CD14-positive monocyte (primary cell): ENCODE data around the gene KMT2B. TPM values are rescaled to one million over a fixed set of nuclear protein-coding genes. Genes with fewer than 3 reads are reported as not detected.

Source experiments
- DNase-seq, 3 donors: peaks; one replicate each; pipeline ENCODE4 v3.0.0-alpha.2; 2011 to 2022
- H2AFZ ChIP-seq: 2 replicates; pipeline ENCODE4 v1.6.0; 2012; ENCODE audit warnings: mild to moderate bottlenecking, low read depth, low read length, inconsistent platforms; ENCODE audit not compliant: insufficient read depth, poor library complexity, severe bottlenecking
- H3K27ac ChIP-seq, 2 donors: 1 replicate in 1 of 2; 2 replicates in 1 of 2; pipeline ENCODE4 v1.5.1; 2012 to 2013; ENCODE audit warnings: low read length in 2 of 2, control low read depth in 1 of 2, inconsistent platforms in 1 of 2, low read depth in 1 of 2, mild to moderate bottlenecking in 1 of 2
- H3K27me3 ChIP-seq, 2 donors: one replicate each; pipeline versions ENCODE4 v1.6.0 to v1.6.1; 2011 to 2013; ENCODE audit warnings: low read length in 2 of 2; ENCODE audit not compliant: control insufficient read depth in 2 of 2, insufficient read depth in 2 of 2
- H3K36me3 ChIP-seq, 2 donors: replicated peaks in 1 of 2; 1 replicate in 1 of 2; 2 replicates in 1 of 2; pipeline versions ENCODE4 v1.5.1 to v1.6.1; 2012 to 2013; ENCODE audit warnings: low read length in 2 of 2, control low read depth in 1 of 2, inconsistent platforms in 1 of 2, mild to moderate bottlenecking in 1 of 2; ENCODE audit not compliant: insufficient read depth in 2 of 2, control insufficient read depth in 1 of 2
- H3K4me1 ChIP-seq, 2 donors: 1 replicate in 1 of 2; 2 replicates in 1 of 2; pipeline versions ENCODE4 v1.5.1 to v1.6.1; 2012 to 2013; ENCODE audit warnings: low read length in 2 of 2, control low read depth in 1 of 2, inconsistent platforms in 1 of 2, mild to moderate bottlenecking in 1 of 2, moderate library complexity in 1 of 2; ENCODE audit not compliant: insufficient read depth in 2 of 2, control insufficient read depth in 1 of 2
- H3K4me2 ChIP-seq: replicated peaks from 2 replicates; pipeline ENCODE3; 2012; ENCODE audit warnings: low read length, moderate library complexity, mild to moderate bottlenecking; ENCODE audit not compliant: poor library complexity, severe bottlenecking; ENCODE audit errors: extremely low read depth
- H3K4me3 ChIP-seq, 3 experiments: fragments of 200-600 bp in 1 of 3; sonication (generic) in 1 of 3; replicated peaks in 1 of 3; 1 replicate in 2 of 3; 2 replicates in 1 of 3; pipeline ENCODE4 v1.5.1; 2011 to 2013; ENCODE audit warnings: low read length in 3 of 3, mild to moderate bottlenecking in 3 of 3, control low read depth in 2 of 3, low read depth in 2 of 3, inconsistent platforms in 1 of 3, moderate library complexity in 1 of 3
- H3K79me2 ChIP-seq: 2 replicates; pipeline ENCODE4 v1.6.0; 2012; ENCODE audit warnings: mild to moderate bottlenecking, control low read depth, inconsistent platforms, low read length, moderate library complexity; ENCODE audit not compliant: insufficient read depth
- H3K9ac ChIP-seq: 2 replicates; pipeline ENCODE4 v1.6.0; 2017; ENCODE audit warnings: low read length, mild to moderate bottlenecking; ENCODE audit not compliant: insufficient read depth, poor library complexity, severe bottlenecking
- H3K9me3 ChIP-seq, 2 donors: replicated peaks in 1 of 2; 1 replicate in 1 of 2; 2 replicates in 1 of 2; pipeline versions ENCODE4 v1.5.1 to v1.6.1; 2012 to 2013; ENCODE audit warnings: low read length in 2 of 2, control low read depth in 1 of 2; ENCODE audit not compliant: control insufficient read depth in 1 of 2, insufficient read depth in 1 of 2
- H4K20me1 ChIP-seq: 2 replicates; pipeline ENCODE4 v1.6.0; 2012; ENCODE audit warnings: mild to moderate bottlenecking, low read length, control low read depth, moderate library complexity; ENCODE audit not compliant: insufficient read depth
- H3K27ac Mint-ChIP-seq, 7 donors: one replicate each; pipeline ENCODE4 v1.8.0; 2020; ENCODE audit warnings: mild to moderate bottlenecking in 7 of 7, mixed read lengths in 7 of 7, moderate library complexity in 6 of 7, inconsistent platforms in 2 of 7
- H3K27me3 Mint-ChIP-seq, 3 donors: one replicate each; pipeline ENCODE4 v1.8.0; 2021 to 2022; ENCODE audit warnings: low read depth in 3 of 3, mild to moderate bottlenecking in 3 of 3, mixed read lengths in 3 of 3, moderate library complexity in 3 of 3, inconsistent platforms in 1 of 3
- H3K36me3 Mint-ChIP-seq, 2 donors: one replicate each; pipeline ENCODE4 v1.8.0; 2020; ENCODE audit warnings: mixed read lengths in 2 of 2, inconsistent platforms in 1 of 2, mild to moderate bottlenecking in 1 of 2
- H3K4me1 Mint-ChIP-seq: one replicate; pipeline ENCODE4 v1.8.0; 2020; ENCODE audit warnings: mild to moderate bottlenecking, mixed read lengths
- H3K4me3 Mint-ChIP-seq, 2 donors: one replicate each; pipeline ENCODE4 v1.8.0; 2020; ENCODE audit warnings: mild to moderate bottlenecking in 2 of 2, mixed read lengths in 2 of 2, moderate library complexity in 1 of 2
- H3K9me3 Mint-ChIP-seq, 7 donors: one replicate each; pipeline ENCODE4 v1.8.0; 2020 to 2022; ENCODE audit warnings: mixed read lengths in 7 of 7, mild to moderate bottlenecking in 6 of 7, moderate library complexity in 6 of 7, inconsistent platforms in 2 of 7
- WGBS: methylation state at CpG from one replicate; pipeline ENCODE4 v1.1.5; 2013; ENCODE audit warnings: missing lambda C conversion rate; ENCODE audit not compliant: insufficient coverage; 5-methylcytosine and 5-hydroxymethylcytosine counted together
- intact Hi-C, 2 donors: fragments of 100-400 bp; cut with micrococcal nuclease; formaldehyde crosslinking; loops; one replicate each; pipeline versions ENCODE4 v1.15.0 to v1.15.1; 2023
- polyA plus RNA-seq, 3 donors: library from polyadenylated mRNA; depleted of rRNA in 1 of 3; unstranded in 2 of 3; stranded (reverse) in 1 of 3; fragments of 300-500 nt in 2 of 3; fragments of >200 nt in 1 of 3; fragmentation: Illumina TruSeq in 2 of 3; gene quantifications; 1 replicate in 2 of 3; 2 replicates in 1 of 3; pipeline ENCODE4 v1.2.3, GENCODE V29; 2012 to 2021
- TF ChIP-seq, protein P1 (sequence below): fragments of 200-600 bp; IDR thresholded peaks from one replicate; pipeline ENCODE4 v1.8.0; 2022; ENCODE audit warnings: antibody characterized with exemption, mild to moderate bottlenecking

The KMT2B gene
- polyA plus RNA-seq, 3 donors = 0.32 to 63.6 (median 0.65) TPM

GRCh38 chr19:35720648-35721047 lies 2.8 kb downstream of the KMT2B start:
- no peak overlapping the region for H3K4me3 ChIP-seq
- H3K79me2 ChIP-seq = peaks cover 33% of the 10 kb centered on the region
- no peaks in the 10 kb centered on the region for H3K27me3 ChIP-seq
- TF ChIP-seq, protein P1, sequence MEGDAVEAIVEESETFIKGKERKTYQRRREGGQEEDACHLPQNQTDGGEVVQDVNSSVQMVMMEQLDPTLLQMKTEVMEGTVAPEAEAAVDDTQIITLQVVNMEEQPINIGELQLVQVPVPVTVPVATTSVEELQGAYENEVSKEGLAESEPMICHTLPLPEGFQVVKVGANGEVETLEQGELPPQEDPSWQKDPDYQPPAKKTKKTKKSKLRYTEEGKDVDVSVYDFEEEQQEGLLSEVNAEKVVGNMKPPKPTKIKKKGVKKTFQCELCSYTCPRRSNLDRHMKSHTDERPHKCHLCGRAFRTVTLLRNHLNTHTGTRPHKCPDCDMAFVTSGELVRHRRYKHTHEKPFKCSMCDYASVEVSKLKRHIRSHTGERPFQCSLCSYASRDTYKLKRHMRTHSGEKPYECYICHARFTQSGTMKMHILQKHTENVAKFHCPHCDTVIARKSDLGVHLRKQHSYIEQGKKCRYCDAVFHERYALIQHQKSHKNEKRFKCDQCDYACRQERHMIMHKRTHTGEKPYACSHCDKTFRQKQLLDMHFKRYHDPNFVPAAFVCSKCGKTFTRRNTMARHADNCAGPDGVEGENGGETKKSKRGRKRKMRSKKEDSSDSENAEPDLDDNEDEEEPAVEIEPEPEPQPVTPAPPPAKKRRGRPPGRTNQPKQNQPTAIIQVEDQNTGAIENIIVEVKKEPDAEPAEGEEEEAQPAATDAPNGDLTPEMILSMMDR = no peak
- Mint-ChIP-seq H3K4me3 (no peak overlapping the region), H3K27ac (peak overlapping the region in 1 of 7 donors; percentile 54), H3K4me1 (peaks cover 27% of the 10 kb centered on the region), H3K9me3 (no peaks in the 10 kb centered on the region), H3K27me3 (peaks cover 1 to 4% (median 3%) of the 10 kb centered on the region in 3 donors), H3K36me3 (peaks cover 49 to 55% of the 10 kb centered on the region in 2 donors)
- no peak overlapping the region for H2AFZ ChIP-seq
- no peak for DNase-seq
- no peak overlapping the region for H3K27ac ChIP-seq
- H3K36me3 ChIP-seq = peaks cover 53 to 63% of the 10 kb centered on the region in 2 donors
- H3K4me1 ChIP-seq = peaks cover 21 to 34% of the 10 kb centered on the region in 2 donors
- 97% methylated on average over 17 of the region's 17 CpGs for WGBS
- H3K4me2 ChIP-seq = no peak overlapping the region
- H3K9ac ChIP-seq = no peak overlapping the region
- H4K20me1 ChIP-seq = peaks cover 48% of the 10 kb centered on the region
- no peaks in the 10 kb centered on the region for H3K9me3 ChIP-seq
- intact Hi-C loops = no loop called here

DNA sequence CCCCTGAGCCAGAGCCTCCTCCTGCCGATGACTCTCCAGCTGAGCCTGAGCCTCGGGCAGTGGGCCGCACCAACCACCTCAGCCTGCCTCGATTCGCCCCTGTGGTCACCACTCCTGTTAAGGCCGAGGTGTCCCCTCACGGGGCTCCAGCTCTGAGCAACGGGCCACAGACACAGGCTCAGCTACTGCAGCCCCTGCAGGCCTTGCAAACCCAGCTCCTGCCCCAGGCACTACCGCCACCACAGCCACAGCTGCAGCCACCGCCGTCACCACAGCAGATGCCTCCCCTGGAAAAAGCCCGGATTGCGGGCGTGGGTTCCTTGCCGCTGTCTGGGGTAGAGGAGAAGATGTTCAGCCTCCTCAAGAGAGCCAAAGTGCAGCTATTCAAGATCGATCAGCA lies 3.6 kb downstream of the KMT2B start:
- no peak overlapping the region for H3K4me3 Mint-ChIP-seq
- H3K36me3 Mint-ChIP-seq = peaks cover 56 to 63% of the 10 kb centered on the region in 2 donors

More for the DNA sequence above, 3.6 kb downstream of the KMT2B start:
- Histone ChIP-seq H3K9me3 (no peaks in the 10 kb centered on the region), H2AFZ (no peak overlapping the region), H3K4me1 (peaks cover 13 to 27% of the 10 kb centered on the region in 2 donors), H3K27ac (no peak overlapping the region), H3K4me3 (no peak overlapping the region), H3K36me3 (peaks cover 61 to 70% of the 10 kb centered on the region in 2 donors), H3K4me2 (no peak overlapping the region), H4K20me1 (peaks cover 48% of the 10 kb centered on the region), H3K9ac (no peak overlapping the region), H3K27me3 (no peaks in the 10 kb centered on the region), H3K79me2 (peaks cover 33% of the 10 kb centered on the region)
- WGBS = 98% methylated on average over 14 of the region's 16 CpGs
- Mint-ChIP-seq H3K4me1 (peaks cover 19% of the 10 kb centered on the region), H3K27me3 (peaks cover 0 to 2% (median 1%) of the 10 kb centered on the region in 3 donors), H3K9me3 (no peaks in the 10 kb centered on the region), H3K27ac (peak overlapping the region in 1 of 7 donors; percentile 37)
- DNase-seq = no peak
- TF ChIP-seq, protein P1 = no peak
- intact Hi-C loops = no loop called here
